Keratinocyte (primary cell): Measurements from ENCODE around the gene MGMT.

Experiments used
- CTCF ChIP-seq, 3 experiments: IDR thresholded peaks in 1 of 3; conservative IDR thresholded peaks in 1 of 3; optimal IDR thresholded peaks in 1 of 3; 2 replicates in 2 of 3; 3 replicates in 1 of 3; pipeline versions ENCODE3 to v1.5.1; 2011; ENCODE audit warnings: low read length in 3 of 3, mild to moderate bottlenecking in 3 of 3, moderate library complexity in 2 of 3, control low read depth in 1 of 3, inconsistent platforms in 1 of 3; ENCODE audit not compliant: insufficient read depth in 2 of 3; ENCODE audit errors: extremely low read depth in 1 of 3
- EZH2 ChIP-seq: IDR thresholded peaks from one replicate; pipeline ENCODE4 v1.6.1; 2012; ENCODE audit warnings: inconsistent platforms, mild to moderate bottlenecking, low read length, moderate library complexity

GRCh38 chr10:129622736-129623135 lies 155.7 kb downstream of the MGMT start:
- no peak for TF ChIP-seq CTCF (optimal IDR thresholded peaks at IDR 0.05 in 1 of 3, IDR thresholded peaks at IDR 0.05 in 1 of 3, conservative IDR thresholded peaks at IDR 0.05 in 1 of 3; ENCODE audit: extremely low read depth in 1 of 3, insufficient read depth in 2 of 3, low read length in 3 of 3)
- no peak for TF ChIP-seq EZH2
